Osteocyte (in vitro differentiated cells): ENCODE results near the gene ANKRD65. TPM values are rescaled to one million over a fixed set of nuclear protein-coding genes. Genes with fewer than 3 reads are reported as not detected.
"Not testable (repeated sequence)": the region's sequence is repeated elsewhere in the genome, so short reads cannot be mapped to it uniquely, and the experiment has no call there.

Experiments
- DNase-seq: peaks from one replicate; pipeline ENCODE4 v3.0.0; 2021; ENCODE audit warnings: mixed read lengths; ENCODE audit not compliant: unreplicated experiment; ENCODE audit errors: extremely low spot score
- H3K27ac Mint-ChIP-seq: one replicate; pipeline ENCODE4 v1.8.0; 2021; ENCODE audit warnings: mild to moderate bottlenecking, mixed read lengths; ENCODE audit not compliant: unreplicated experiment
- H3K27me3 Mint-ChIP-seq: one replicate; pipeline ENCODE4 v1.8.0; 2021; ENCODE audit warnings: mixed read lengths; ENCODE audit not compliant: unreplicated experiment
- H3K36me3 Mint-ChIP-seq: one replicate; pipeline ENCODE4 v1.8.0; 2021; ENCODE audit warnings: mixed read lengths; ENCODE audit not compliant: unreplicated experiment
- H3K4me1 Mint-ChIP-seq: one replicate; pipeline ENCODE4 v1.8.0; 2021; ENCODE audit warnings: mixed read lengths; ENCODE audit not compliant: unreplicated experiment
- H3K4me3 Mint-ChIP-seq: one replicate; pipeline ENCODE4 v1.8.0; 2021; ENCODE audit warnings: mild to moderate bottlenecking, moderate library complexity, mixed read lengths; ENCODE audit not compliant: unreplicated experiment
- H3K9me3 Mint-ChIP-seq: one replicate; pipeline ENCODE4 v1.8.0; 2021; ENCODE audit warnings: mixed read lengths; ENCODE audit not compliant: unreplicated experiment
- CTCF ChIP-seq: fragments of 200-600 bp; sonication (generic); IDR thresholded peaks from 2 replicates; pipeline ENCODE4 v1.5.0; 2021; ENCODE audit warnings: antibody characterized with exemption, mild to moderate bottlenecking, moderate library complexity
- long read RNA-seq: library from polyadenylated mRNA; unstranded; transcript quantifications from one replicate; pipeline ENCODE4 v2.0.0, GENCODE V29; 2021
- total RNA-seq: library from RNA; stranded (reverse); gene quantifications from 2 replicates; pipeline ENCODE4 v1.2.1, GENCODE V29; 2021

ANKRD65 gene
- total RNA-seq = 0.21 and 0.24 TPM in 2 replicates
- long read RNA-seq = 0 reads

GRCh38 chr1:1421147-1421906 lies at the start of gene ANKRD65:
ANKRD65 (minus strand) TSS chr1:1421276; CDS start chr1:1421005, 271 bp downstream.
- H3K4me1 Mint-ChIP-seq = no peaks in the 10 kb centered on the region
- H3K4me3 Mint-ChIP-seq = no peak within 1 kb of the TSS
- TF ChIP-seq CTCF = no peak
- no peaks in the 10 kb centered on the region for H3K36me3 Mint-ChIP-seq
- H3K9me3 Mint-ChIP-seq = no peaks in the 10 kb centered on the region
- no peak for DNase-seq
- H3K27ac Mint-ChIP-seq = no peak within 1 kb of the TSS
- H3K27me3 Mint-ChIP-seq = no peaks in the 10 kb centered on the region

GRCh38 chr1:1468196-1468985 lies 47.3 kb upstream of the ANKRD65 start:
- not testable (repeated sequence) for H3K9me3 Mint-ChIP-seq, H3K36me3 Mint-ChIP-seq, H3K27me3 Mint-ChIP-seq, H3K27ac Mint-ChIP-seq, DNase-seq, H3K4me3 Mint-ChIP-seq
- H3K4me1 Mint-ChIP-seq = peaks cover 21% of the 10 kb centered on the region

- no peaks in the 10 kb centered on the region for H3K27me3 Mint-ChIP-seq
- TF ChIP-seq CTCF = no peak
- H3K9me3 Mint-ChIP-seq = no peaks in the 10 kb centered on the region
- no peak overlapping the region for H3K4me3 Mint-ChIP-seq
- no peak for DNase-seq
- H3K4me1 Mint-ChIP-seq = no peaks in the 10 kb centered on the region
- no peaks in the 10 kb centered on the region for H3K36me3 Mint-ChIP-seq
- no peak overlapping the region for H3K27ac Mint-ChIP-seq
Observed at GRCh38 chr1:1463312-1463711, 42.2 kb upstream of the ANKRD65 start.

GRCh38 chr1:1462318-1462966 lies 41.4 kb upstream of the ANKRD65 start:
- no peak for DNase-seq
- no peak overlapping the region for H3K27ac Mint-ChIP-seq
- no peaks in the 10 kb centered on the region for H3K36me3 Mint-ChIP-seq
- no peaks in the 10 kb centered on the region for H3K4me1 Mint-ChIP-seq
- no peaks in the 10 kb centered on the region for H3K9me3 Mint-ChIP-seq
- no peaks in the 10 kb centered on the region for H3K27me3 Mint-ChIP-seq
- H3K4me3 Mint-ChIP-seq = no peak overlapping the region
- TF ChIP-seq CTCF = no peak

GRCh38 chr1:1461721-1462317 lies 40.7 kb upstream of the ANKRD65 start:
- TF ChIP-seq CTCF = no peak
- Mint-ChIP-seq H3K4me1 (no peaks in the 10 kb centered on the region), H3K9me3 (no peaks in the 10 kb centered on the region), H3K27ac (no peak overlapping the region), H3K4me3 (no peak overlapping the region), H3K36me3 (no peaks in the 10 kb centered on the region), H3K27me3 (no peaks in the 10 kb centered on the region)
- no peak for DNase-seq
